NCI-H2171 treated with DMSO at 0.1 percent for 48 hours (cell line): ENCODE results near the gene DLGAP1.
A peak's percentile ranks its signal among the peaks of the same experiment; 100 is the strongest.

ENCODE experiments used
- DNase-seq: peaks from one replicate; lab custom pipeline; 2025; lab: John Stamatoyannopoulos, UW

The DLGAP1 gene

DNA sequence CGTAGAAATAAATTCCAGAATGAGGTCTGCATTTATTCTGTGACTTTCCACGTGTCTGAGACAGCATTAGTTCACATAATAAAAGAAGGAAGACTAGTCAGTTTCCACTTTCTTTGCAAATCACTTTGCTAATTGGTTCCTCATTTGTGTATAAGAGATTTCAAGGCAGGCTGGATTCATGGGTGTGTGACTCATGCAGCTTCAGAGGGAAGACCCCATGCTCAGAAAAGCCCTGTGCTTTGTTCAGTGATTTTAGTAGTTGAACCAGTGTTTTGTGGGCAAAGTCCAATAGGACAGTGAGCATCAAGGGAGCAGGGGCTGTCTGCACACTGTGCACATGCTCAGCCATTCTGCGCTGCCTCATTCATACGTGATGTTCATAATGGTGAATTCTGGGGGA lies 297.8 kb downstream of the DLGAP1 start:
- no peak for DNase-seq

DNA sequence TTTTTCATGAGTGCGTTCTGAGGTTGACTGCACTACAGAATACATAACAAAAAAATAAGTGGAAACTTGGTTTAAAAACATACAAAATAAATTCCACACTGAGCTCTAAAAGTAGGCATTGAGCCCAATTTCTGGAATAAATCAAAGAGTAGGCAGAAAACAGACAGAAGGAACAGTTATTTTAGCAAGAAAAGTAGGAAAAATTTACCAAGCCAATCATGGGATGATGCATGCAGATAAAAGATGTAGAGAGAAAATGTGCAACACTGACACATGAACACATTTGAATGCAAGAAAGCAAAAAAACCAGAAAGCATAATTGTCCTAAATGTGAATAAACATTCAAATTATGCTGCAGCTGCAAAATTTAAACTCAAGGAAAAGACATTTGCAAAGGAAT lies 308.3 kb downstream of the DLGAP1 start:
- no peak for DNase-seq

GRCh38 chr18:4144201-4144600 lies 310.9 kb downstream of the DLGAP1 start:
- DNase-seq: no peak

GRCh38 chr18:4143585-4143984 lies 311.5 kb downstream of the DLGAP1 start:
- no peak for DNase-seq

DNA sequence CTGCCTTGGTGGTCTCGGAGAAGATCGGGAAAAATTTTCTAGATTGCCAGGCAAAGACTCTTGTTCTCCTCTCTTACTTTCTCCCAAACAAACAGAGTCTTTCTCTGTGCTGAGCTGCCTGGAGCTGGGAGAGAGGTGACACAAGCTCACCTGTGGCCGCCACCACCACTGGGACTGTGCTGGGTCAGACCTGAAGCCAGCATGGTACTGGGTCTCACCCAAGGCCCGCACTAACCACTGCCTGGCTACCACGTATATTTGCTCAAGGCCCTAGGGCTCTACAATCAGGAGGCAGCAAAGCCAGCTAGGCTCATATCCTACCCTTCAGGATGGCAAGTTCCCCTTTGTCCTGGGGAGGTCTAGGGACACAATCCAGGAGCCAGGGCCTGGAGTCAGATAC lies 312.2 kb downstream of the DLGAP1 start:
- DNase-seq: no peak

DNA sequence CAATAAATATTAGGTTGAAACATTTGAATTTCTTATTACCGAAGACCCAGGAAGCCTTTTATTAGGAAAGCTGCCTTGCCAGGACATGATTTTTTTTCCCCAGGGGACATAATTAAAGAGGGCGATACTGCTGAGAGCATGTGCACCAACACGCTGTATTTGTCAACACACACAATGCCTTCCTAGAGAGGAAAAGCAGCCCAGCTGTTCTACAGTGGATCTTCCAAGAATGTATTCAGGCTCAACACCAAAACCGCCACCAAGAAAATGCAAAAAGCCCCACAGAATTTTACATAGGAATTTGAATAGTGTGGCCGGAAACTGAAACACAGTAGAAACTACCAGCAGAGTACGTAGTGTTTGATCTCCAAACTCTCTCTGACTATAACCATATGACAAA lies 320.4 kb downstream of the DLGAP1 start:
- DNase-seq: peak; percentile 89

DNA sequence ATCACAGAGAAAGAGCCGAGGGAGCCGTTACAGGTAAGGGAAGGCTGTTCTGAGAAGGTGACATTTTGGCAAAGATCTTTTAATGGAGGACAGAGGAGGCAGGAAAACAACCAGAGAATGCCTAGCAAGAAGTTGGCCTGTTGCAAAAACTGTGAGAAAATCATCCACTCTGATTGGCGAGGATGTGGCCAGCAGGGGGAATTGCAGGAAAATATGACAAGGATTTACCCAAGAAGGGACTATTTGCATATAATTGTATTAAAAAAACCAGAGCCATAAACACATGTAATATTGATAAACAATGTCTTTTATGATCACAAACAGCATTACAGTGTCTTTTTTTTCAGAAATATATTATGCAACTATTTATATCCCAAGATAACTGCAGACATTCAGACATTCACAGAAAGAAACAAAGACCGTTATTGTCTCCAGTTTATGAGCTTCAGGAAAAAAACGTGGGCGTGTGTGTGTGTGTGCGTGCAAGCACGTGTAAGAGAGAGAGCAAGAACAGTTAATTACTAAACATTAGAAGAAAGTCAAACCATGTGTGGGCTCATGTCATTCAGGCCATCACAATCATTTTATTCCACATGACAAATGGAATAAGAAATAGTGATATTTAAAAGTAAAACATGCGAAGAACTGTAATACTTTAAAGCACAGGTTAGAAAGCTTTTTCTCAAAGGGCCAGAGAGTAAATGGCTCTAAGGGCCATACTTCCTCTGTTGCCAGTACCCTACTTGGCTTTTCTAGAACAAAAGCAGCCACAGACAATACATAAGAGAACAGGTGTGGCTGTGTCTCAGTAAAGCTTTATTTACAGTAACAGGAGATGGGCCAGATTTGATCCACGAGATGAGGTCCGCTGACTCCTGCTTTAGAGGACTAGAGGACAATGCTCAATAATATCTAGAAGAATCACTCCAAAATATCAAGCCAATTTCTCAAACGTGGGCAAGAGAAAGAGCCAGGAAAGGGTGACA lies 324.1 kb downstream of the DLGAP1 start:
- peak; percentile 27 for DNase-seq

DNA sequence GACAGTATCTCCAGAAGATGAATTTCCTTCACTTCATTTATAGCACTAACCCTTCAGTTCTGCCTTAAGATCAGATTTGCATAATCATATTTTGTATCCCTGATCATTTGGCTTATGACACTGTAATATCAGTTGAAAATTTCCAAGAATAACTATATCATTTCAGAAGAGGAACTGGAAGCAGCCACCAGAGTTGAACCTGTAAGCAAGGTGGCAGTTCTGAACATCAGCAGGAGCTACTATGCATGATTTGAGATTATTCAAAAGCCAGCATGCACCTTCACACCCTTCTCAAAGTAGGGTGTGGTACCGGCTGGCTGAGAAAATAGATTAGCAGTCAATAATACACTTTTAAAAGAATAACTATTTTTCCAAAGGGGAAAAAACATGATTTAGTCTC lies 328.2 kb downstream of the DLGAP1 start:
- DNase-seq: no peak

GRCh38 chr18:4125627-4126230 lies 329.4 kb downstream of the DLGAP1 start:
- peak; percentile 56 for DNase-seq

DNA sequence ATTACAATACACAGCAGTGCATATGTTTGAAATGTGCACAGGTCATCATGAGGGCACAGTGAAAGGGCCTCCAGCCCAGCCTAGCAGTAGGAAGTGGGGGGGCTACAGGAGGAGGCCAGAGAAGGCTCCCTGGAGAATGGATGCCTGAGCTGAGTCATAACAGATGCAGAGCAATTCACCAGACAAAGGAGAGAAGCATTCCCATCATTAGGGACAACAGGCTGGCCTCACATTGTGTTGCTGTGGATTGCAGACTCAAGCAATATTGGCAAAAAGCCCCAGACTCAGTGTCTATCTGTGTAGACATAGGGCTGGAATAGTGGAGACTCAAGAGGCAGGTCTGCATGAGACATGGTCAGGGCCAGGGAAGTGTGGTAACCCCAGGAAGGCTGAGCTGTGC lies 329.9 kb downstream of the DLGAP1 start:
- DNase-seq: peak; percentile 47

GRCh38 chr18:4119813-4120212 lies 335.3 kb downstream of the DLGAP1 start:
- no peak for DNase-seq

DNA sequence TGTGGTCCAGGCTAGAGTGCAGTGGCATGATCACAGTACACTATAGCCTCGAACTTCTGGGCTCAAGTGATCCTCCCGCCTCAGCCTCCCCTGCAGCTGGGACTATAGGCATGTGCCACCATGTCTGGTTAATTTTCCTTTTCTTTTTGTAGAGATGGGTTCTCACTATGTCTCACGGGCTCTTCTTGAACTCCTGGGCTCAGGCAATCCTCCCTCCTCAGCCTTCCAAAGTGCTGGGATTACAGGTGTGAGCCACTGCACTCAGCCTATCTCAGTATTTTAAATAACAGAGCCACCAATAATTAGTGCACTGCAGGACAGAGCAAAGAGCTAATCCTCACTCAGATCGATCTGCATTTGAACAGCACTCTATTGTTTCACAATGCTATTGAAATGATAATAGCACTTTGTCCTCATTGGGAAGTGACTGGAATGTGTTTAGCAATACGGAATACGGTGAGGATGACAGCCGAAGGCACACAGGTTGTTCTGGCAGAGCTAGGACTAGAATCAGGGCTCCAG lies 335.9 kb downstream of the DLGAP1 start:
- DNase-seq: no peak

DNA sequence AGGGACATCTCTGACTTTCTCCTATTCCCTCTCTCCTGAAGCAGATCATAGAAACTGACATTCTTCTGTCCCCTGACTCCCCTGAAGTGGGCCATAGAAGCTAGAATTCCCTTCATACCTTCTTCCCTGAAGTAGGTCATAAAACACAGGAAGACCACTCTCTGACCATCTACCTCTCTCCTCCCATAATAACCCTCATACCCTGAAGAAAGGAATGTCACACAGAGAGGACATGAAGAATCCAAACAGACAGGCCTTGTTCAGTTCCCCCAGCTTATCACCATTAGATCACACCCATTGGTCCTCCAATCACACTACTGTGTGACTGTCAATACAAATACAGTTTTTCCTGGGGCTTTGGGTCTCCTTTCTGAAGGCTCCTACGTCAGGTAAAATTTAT lies 347.1 kb downstream of the DLGAP1 start:
- DNase-seq: no peak

GRCh38 chr18:4107049-4107467 lies 348.0 kb downstream of the DLGAP1 start:
- DNase-seq: no peak

DNA sequence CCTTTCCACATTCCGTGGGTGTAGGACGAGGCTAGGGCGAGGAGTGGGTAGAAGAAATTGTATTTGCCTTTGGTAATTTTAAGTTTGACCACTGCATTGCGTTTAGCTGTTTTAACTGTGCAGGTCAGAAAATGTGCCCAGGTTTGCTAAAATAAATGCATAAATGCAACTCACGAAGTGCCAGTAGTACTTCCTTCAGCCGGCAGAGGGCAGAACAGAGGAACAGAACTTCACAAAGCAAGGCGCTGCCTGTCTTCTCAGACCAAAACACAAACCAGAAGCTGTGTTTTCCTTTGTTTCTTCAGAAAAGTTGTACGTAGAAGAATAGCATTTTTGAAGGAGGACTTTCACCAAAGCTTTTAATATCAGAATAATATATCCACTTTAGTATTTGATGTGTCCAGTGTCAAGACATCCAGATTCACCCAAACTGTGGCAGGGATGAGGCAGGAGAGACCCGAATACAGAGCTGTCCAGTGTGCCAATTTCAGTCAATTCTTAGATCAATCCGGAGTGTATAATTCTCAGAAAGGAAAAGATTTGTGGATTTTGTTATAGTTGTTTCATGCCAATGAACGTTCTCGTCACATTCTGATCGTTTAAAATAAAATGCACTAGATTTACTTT lies 348.6 kb downstream of the DLGAP1 start:
- DNase-seq: peak; percentile 58

GRCh38 chr18:4102901-4103300 lies 352.2 kb downstream of the DLGAP1 start:
- DNase-seq: no peak

GRCh38 chr18:4101009-4101408 lies 354.1 kb downstream of the DLGAP1 start:
- DNase-seq: no peak

GRCh38 chr18:4096486-4096885 lies 358.6 kb downstream of the DLGAP1 start:
- DNase-seq: no peak

DNA sequence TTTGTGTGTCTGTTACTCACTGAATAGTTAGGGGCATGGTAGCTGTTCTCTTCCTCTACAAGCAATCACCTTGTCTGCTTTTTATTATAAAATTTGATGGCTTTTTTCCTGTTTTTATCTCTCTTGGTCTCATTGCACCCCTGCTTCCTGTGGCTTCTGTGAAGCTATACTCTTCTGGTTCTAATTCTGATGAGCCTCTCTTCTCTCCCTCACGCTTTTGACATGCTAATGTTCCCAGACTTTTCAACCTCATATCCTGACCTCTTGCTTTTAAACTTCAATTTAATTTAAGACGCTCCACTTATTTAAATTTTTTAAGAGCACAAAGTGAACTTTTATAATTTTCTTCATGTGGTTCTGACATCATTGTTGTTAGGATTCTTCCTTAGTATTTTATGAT lies 361.4 kb downstream of the DLGAP1 start:
- no peak for DNase-seq

- DNase-seq: no peak
Measured at GRCh38 chr18:4084382-4084900, 370.7 kb downstream of the DLGAP1 start.

GRCh38 chr18:4078246-4078645 lies 376.9 kb downstream of the DLGAP1 start:
- no peak for DNase-seq

GRCh38 chr18:4077721-4078120 lies 377.4 kb downstream of the DLGAP1 start:
- no peak for DNase-seq
